Psoas muscle (tissue), 8 donors: Measurements from ENCODE around the gene HS2ST1. TPM values are rescaled to one million over a fixed set of nuclear protein-coding genes. Genes with fewer than 3 reads are reported as not detected.
"Not testable (repeated sequence)": the region's sequence is repeated elsewhere in the genome, so short reads cannot be mapped to it uniquely, and the experiment has no call there.

Experiments used
- ATAC-seq, 4 donors: fragments of 200-7000 bp; cut with Tn5 transposase; one replicate each; pipeline ENCODE4 v1.9.1; 2020; ENCODE audit warnings: moderate library complexity in 3 of 4, mild to moderate bottlenecking in 2 of 4
- DNase-seq, 2 donors: peaks; one replicate each; pipeline ENCODE4 v3.0.0-alpha.2; 2020
- H3K27ac ChIP-seq: fragments of 200-600 bp; one replicate; pipeline ENCODE4 v1.8.0; 2022
- H3K27me3 ChIP-seq, 3 donors: fragments of 200-600 bp in 1 of 3; one replicate each; pipeline versions ENCODE4 v1.6.1 to v1.8.0; 2013 to 2022; ENCODE audit warnings: low read length in 2 of 3, mild to moderate bottlenecking in 2 of 3, moderate library complexity in 1 of 3; ENCODE audit not compliant: insufficient read depth in 3 of 3
- H3K36me3 ChIP-seq, 2 donors: fragments of 200-600 bp in 1 of 2; one replicate each; pipeline versions ENCODE4 v1.6.1 to v1.8.0; 2013 to 2022; ENCODE audit warnings: low read depth in 1 of 2, mild to moderate bottlenecking in 1 of 2, moderate library complexity in 1 of 2; ENCODE audit not compliant: insufficient read depth in 1 of 2
- H3K4me1 ChIP-seq: fragments of 200-600 bp; one replicate; pipeline ENCODE4 v1.8.0; 2022
- H3K4me3 ChIP-seq: fragments of 200-600 bp; one replicate; pipeline ENCODE4 v1.8.0; 2022; ENCODE audit warnings: mild to moderate bottlenecking
- H3K9me3 ChIP-seq: fragments of 200-600 bp; one replicate; pipeline ENCODE4 v1.8.0; 2022
- whole genome bisulfite sequencing, 3 donors: extraction: QIAGEN DNeasy Blood & Tissue Kit; methylation state at CpG; one replicate each; pipeline versions ENCODE4 v1.1.6 to v1.1.7; 2013; 5-methylcytosine and 5-hydroxymethylcytosine counted together
- intact Hi-C, 2 donors: fragments of 100-400 bp; cut with DNase I; formaldehyde crosslinking; loops; one replicate each; pipeline versions ENCODE4 v1.11.0 to v1.14.2; 2022
- polyA plus RNA-seq, 3 donors: library from polyadenylated mRNA; stranded (reverse); fragments of 200-250 nt; gene quantifications; one replicate each; pipeline ENCODE4 v1.2.3, GENCODE V29; 2013
- total RNA-seq, 4 donors: library from RNA; stranded (reverse); fragmentation: NEBNext Ultra II Directional in 2 of 4; extraction: Animal tissue kit (Norgen Biotek cat#: 25700) in 2 of 4; gene quantifications; one replicate each; pipeline versions ENCODE4 v1.2.1 to v1.2.4, GENCODE V29; 2021 to 2023
- TF ChIP-seq, protein P1 (sequence below): fragments of 200-600 bp; IDR thresholded peaks from one replicate; pipeline ENCODE4 v1.8.0; 2022; ENCODE audit warnings: antibody characterized with exemption
- donor health status: healthy with polysubstance abuse.
- donor health status: DM: no; HTN: no; CAD: no; lungs with moderate emphysema.
- donor health status: Bipolar disorder and iron deficiency.
- donor health status: healthy.
- donor health status: DM: yes; HTN: yes; CAD: no.
- donor health status: DM: no; HTN: no; CAD: no.
- donor health status: DM: no; HTN: no; CAD: no.
- donor health status: DM: yes; HTN: yes; CAD: no.

HS2ST1 gene
- total and polyA plus RNA-seq, 7 donors: 3.3 to 12.0 (median 8.1) TPM

DNA sequence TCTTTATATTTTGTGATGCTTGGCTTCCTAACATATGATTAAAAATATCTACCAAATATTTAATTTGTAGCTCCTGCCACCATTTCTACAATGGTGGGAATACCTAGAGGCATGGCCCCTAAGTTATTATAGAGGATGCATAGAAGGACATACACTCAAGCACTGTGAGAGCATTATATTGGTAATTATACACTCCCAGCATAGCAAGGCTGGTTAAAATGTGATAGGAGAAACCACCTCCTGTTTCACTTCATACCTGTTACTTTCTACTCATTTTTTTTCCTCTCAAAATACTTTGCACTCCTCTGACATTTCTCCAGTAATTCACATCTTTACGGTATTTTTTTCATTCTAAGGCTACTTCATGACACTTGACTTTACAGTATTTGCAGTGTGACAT is 92.9 kb downstream of the HS2ST1 start:
- intact Hi-C loops: no loop called here
- TF ChIP-seq, protein P1, sequence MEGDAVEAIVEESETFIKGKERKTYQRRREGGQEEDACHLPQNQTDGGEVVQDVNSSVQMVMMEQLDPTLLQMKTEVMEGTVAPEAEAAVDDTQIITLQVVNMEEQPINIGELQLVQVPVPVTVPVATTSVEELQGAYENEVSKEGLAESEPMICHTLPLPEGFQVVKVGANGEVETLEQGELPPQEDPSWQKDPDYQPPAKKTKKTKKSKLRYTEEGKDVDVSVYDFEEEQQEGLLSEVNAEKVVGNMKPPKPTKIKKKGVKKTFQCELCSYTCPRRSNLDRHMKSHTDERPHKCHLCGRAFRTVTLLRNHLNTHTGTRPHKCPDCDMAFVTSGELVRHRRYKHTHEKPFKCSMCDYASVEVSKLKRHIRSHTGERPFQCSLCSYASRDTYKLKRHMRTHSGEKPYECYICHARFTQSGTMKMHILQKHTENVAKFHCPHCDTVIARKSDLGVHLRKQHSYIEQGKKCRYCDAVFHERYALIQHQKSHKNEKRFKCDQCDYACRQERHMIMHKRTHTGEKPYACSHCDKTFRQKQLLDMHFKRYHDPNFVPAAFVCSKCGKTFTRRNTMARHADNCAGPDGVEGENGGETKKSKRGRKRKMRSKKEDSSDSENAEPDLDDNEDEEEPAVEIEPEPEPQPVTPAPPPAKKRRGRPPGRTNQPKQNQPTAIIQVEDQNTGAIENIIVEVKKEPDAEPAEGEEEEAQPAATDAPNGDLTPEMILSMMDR: no peak

DNA sequence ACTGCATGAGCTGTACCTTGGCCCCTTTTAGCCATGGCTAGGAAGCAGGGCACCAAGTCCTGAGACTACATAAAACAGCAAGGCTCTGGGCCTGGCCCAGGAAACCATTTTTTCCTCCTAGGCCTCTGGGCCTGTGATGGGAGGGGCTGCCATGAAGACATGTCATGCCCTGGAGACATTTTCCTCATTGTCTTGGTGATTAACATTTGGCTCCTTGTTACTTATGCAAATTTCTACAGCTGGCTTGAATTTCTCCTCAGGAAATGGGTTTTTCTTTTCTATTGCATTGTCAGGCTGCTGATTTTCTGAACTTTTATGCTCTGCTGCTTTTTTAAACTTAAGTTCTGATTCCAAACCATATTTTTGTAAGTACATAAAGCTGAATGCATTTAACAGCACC is 99.0 kb downstream of the HS2ST1 start:
- intact Hi-C loops: not testable (repeated sequence)

More for the DNA sequence above, 92.9 kb downstream of the HS2ST1 start:
- ATAC-seq (no peak), DNase-seq (no peak)
- Histone ChIP-seq H3K27ac (no peak overlapping the region), H3K9me3 (no peaks in the 10 kb centered on the region), H3K27me3 (no peaks in the 10 kb centered on the region), H3K4me3 (no peak overlapping the region), H3K36me3 (no peaks in the 10 kb centered on the region), H3K4me1 (no peaks in the 10 kb centered on the region)
- 90 to 97% (median 94%) methylated on average over 1 of the region's 1 CpG for WGBS, 3 donors

DNA sequence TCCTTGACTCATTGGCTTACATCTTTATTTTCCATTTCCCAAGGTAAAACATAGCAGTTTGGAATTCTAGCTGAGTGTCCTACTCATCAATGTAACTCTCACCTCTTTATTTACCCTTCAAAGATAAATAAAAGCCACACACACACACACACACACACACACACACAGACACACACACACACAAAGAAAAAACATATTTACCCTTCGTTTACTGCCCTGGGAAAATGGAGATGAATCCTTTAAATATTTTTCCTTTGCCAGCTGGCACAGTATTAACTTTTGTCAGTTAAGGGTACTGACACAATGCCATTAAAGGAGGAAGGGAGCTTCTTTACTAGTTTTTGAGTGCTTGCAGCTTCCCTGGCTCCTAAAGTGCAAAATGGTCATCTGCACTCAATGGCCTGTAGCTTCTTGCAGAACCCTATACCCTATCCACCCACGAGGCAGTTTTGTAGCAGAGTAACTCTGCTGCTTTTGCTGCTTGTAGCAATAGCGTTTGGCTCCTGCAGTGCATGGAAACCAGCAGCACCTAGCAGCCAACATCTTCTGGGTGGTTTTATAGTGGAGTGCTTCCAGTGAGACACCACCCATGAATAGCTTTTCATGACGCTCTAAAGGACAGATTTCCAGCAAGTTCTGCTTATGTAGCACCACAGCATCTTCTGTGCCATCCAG is 103.7 kb downstream of the HS2ST1 start:
- Histone ChIP-seq H3K27me3 (no peaks in the 10 kb centered on the region), H3K27ac (no peak overlapping the region), H3K36me3 (no peaks in the 10 kb centered on the region), H3K4me1 (no peaks in the 10 kb centered on the region), H3K4me3 (no peak overlapping the region), H3K9me3 (peaks cover 5% of the 10 kb centered on the region)
- no peak for ATAC-seq
- intact Hi-C loops: loop anchor here in 1 of 2 donors (5.0 kb wide), 1 partner anchor 36 kb away; no protein-coding TSS in a partner anchor
- no peak for DNase-seq
- TF ChIP-seq, protein P1: no peak
- WGBS, 3 donors: 33 to 39% (median 33%) methylated on average over 4 of the region's 4 CpGs

More for the DNA sequence above, 99.0 kb downstream of the HS2ST1 start:
- not testable (repeated sequence) for H3K4me3 ChIP-seq, H3K4me1 ChIP-seq, H3K27me3 ChIP-seq, H3K9me3 ChIP-seq, H3K36me3 ChIP-seq, ATAC-seq, DNase-seq, H3K27ac ChIP-seq

DNA sequence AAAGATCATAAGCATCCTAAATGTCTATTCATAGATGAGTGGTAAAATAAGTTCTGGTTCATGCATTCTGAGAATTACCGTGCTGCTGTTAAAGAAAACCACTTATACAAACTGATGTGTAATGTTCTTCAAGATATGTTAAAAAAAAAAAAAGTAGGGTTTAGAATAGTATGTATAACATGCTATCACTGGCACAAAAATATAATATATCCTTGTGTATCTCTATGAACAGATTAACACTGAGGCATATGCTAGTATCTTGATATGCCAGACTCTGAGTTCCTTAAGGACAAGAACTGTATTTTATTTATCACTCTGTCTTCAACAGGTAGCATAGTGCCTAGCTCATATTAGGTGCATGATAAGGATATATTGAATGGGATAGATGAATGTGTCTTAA is 108.9 kb downstream of the HS2ST1 start:
- Histone ChIP-seq H3K4me3 (no peak overlapping the region), H3K4me1 (no peaks in the 10 kb centered on the region), H3K27ac (no peak overlapping the region), H3K36me3 (no peaks in the 10 kb centered on the region), H3K27me3 (no peaks in the 10 kb centered on the region), H3K9me3 (no peaks in the 10 kb centered on the region)
- DNase-seq (no peak), ATAC-seq (no peak)
- 0 to 42% (median 3%) methylated on average over 1 of the region's 1 CpG for WGBS, 3 donors
- intact Hi-C loops: no loop called here
- TF ChIP-seq, protein P1: no peak

GRCh38 chr1:87024936-87025540 is 110.6 kb downstream of the HS2ST1 start:
- Histone ChIP-seq H3K27me3 (no peaks in the 10 kb centered on the region), H3K36me3 (no peaks in the 10 kb centered on the region), H3K4me1 (no peaks in the 10 kb centered on the region), H3K9me3 (no peaks in the 10 kb centered on the region), H3K4me3 (no peak overlapping the region), H3K27ac (no peak overlapping the region)
- intact Hi-C loops: no loop called here
- 83 to 88% (median 85%) methylated on average over 2 of the region's 2 CpGs for WGBS, 3 donors
- TF ChIP-seq, protein P1: peak; percentile 54
- DNase-seq (no peak), ATAC-seq (peak; percentile 49 to 78 (median 58))

GRCh38 chr1:87027561-87027960 is 113.1 kb downstream of the HS2ST1 start:
- H3K27me3 ChIP-seq, H3K36me3 ChIP-seq, H3K9me3 ChIP-seq, DNase-seq, intact Hi-C loops, H3K4me1 ChIP-seq, H3K27ac ChIP-seq, H3K4me3 ChIP-seq, ATAC-seq: not testable (repeated sequence)
- WGBS, 3 donors: 64 to 72% (median 66%) methylated on average over 4 of the region's 4 CpGs
